ENCODE results near the gene TUT7.

GRCh38 chr9:86326536-86326935, 27.7 kb downstream of the TUT7 start:
- TF ChIP-seq, protein P1, sequence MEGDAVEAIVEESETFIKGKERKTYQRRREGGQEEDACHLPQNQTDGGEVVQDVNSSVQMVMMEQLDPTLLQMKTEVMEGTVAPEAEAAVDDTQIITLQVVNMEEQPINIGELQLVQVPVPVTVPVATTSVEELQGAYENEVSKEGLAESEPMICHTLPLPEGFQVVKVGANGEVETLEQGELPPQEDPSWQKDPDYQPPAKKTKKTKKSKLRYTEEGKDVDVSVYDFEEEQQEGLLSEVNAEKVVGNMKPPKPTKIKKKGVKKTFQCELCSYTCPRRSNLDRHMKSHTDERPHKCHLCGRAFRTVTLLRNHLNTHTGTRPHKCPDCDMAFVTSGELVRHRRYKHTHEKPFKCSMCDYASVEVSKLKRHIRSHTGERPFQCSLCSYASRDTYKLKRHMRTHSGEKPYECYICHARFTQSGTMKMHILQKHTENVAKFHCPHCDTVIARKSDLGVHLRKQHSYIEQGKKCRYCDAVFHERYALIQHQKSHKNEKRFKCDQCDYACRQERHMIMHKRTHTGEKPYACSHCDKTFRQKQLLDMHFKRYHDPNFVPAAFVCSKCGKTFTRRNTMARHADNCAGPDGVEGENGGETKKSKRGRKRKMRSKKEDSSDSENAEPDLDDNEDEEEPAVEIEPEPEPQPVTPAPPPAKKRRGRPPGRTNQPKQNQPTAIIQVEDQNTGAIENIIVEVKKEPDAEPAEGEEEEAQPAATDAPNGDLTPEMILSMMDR (conservative IDR thresholded peaks at IDR 0.05; ENCODE audit: low read depth, low read length): no peak
- TF ChIP-seq RCOR1 (IDR thresholded peaks at IDR 0.05; ENCODE audit: insufficient replicate concordance, low read length): no peak
- TF ChIP-seq POLR2A (IDR thresholded peaks at IDR 0.05; ENCODE audit: low read depth, low read length): no peak
- TF ChIP-seq SMC3 (IDR thresholded peaks at IDR 0.05; ENCODE audit: low read depth, low read length): no peak
- TF ChIP-seq MAFK (IDR thresholded peaks at IDR 0.05; ENCODE audit: low read depth, low read length): no peak
- no peak for TF ChIP-seq MAZ (IDR thresholded peaks at IDR 0.05; ENCODE audit: borderline replicate concordance, low read depth, low read length)
- no peak for TF ChIP-seq CEBPB (IDR thresholded peaks at IDR 0.05; ENCODE audit: low read depth, low read length)
- TF ChIP-seq BHLHE40 (IDR thresholded peaks at IDR 0.05; ENCODE audit: low read depth, low read length): no peak
- TF ChIP-seq ELK1 (IDR thresholded peaks at IDR 0.05; ENCODE audit: borderline replicate concordance, low read depth, low read length): no peak
- TF ChIP-seq NFE2L2 (IDR thresholded peaks at IDR 0.05; ENCODE audit: low read depth, low read length): no peak
- no peak for TF ChIP-seq RFX5 (IDR thresholded peaks at IDR 0.05; ENCODE audit: low read depth, low read length)
- no peak for TF ChIP-seq RAD21 (IDR thresholded peaks at IDR 0.05; ENCODE audit: low read length)
- TF ChIP-seq MXI1 (IDR thresholded peaks at IDR 0.05; ENCODE audit: borderline replicate concordance, low read depth, low read length): no peak
